Upper lobe of left lung (tissue), 6 donors: ENCODE data around the gene BAX. TPM values are rescaled to one million over a fixed set of nuclear protein-coding genes. Genes with fewer than 3 reads are reported as not detected.
"Not testable (repeated sequence)": the region's sequence is repeated elsewhere in the genome, so short reads cannot be mapped to it uniquely, and the experiment has no call there.

ENCODE experiments used
- ATAC-seq, 2 donors: fragments of 200-7000 bp; cut with Tn5 transposase; one replicate each; pipeline ENCODE4 v1.9.1; 2022; ENCODE audit warnings: mild to moderate bottlenecking in 2 of 2, moderate library complexity in 2 of 2; ENCODE audit not compliant: low FRiP score in 2 of 2
- DNase-seq, 2 donors: peaks; one replicate each; pipeline ENCODE4 v3.0.0-alpha.2; 2019 to 2020
- H3K27ac ChIP-seq, 4 donors: fragments of 200-600 bp; sonication (generic); one replicate each; pipeline ENCODE4 v1.5.1; 2016 to 2019
- H3K27me3 ChIP-seq, 4 donors: fragments of 200-600 bp; sonication (generic); one replicate each; pipeline ENCODE4 v1.5.1; 2017 to 2019
- H3K36me3 ChIP-seq, 4 donors: fragments of 200-600 bp; sonication (generic); one replicate each; pipeline ENCODE4 v1.5.1; 2016 to 2019
- H3K4me1 ChIP-seq, 4 donors: fragments of 200-600 bp; sonication (generic); one replicate each; pipeline ENCODE4 v1.5.1; 2018 to 2019
- H3K4me3 ChIP-seq, 4 donors: fragments of 200-600 bp; sonication (generic); one replicate each; pipeline ENCODE4 v1.5.1; 2017 to 2019; ENCODE audit warnings: mild to moderate bottlenecking in 2 of 4, moderate library complexity in 1 of 4
- H3K9me3 ChIP-seq, 4 donors: fragments of 200-600 bp; sonication (generic); one replicate each; pipeline ENCODE4 v1.5.1; 2018 to 2019
- EP300 ChIP-seq, 4 donors: sonication (generic); formaldehyde crosslinking; IDR thresholded peaks; one replicate each; pipeline ENCODE4 v1.5.1; 2017; ENCODE audit warnings: antibody characterized with exemption in 4 of 4, control low read depth in 2 of 4
- POLR2A ChIP-seq, 4 donors: fragments of 450-650 bp; IDR thresholded peaks; one replicate each; pipeline ENCODE4 v1.5.1; 2016 to 2017; ENCODE audit warnings: antibody characterized with exemption in 4 of 4, mild to moderate bottlenecking in 2 of 4
- POLR2AphosphoS5 ChIP-seq, 2 donors: sonication (generic); formaldehyde crosslinking; IDR thresholded peaks; one replicate each; pipeline ENCODE4 v1.5.1; 2017; ENCODE audit warnings: antibody characterized with exemption in 2 of 2
- WGBS, 2 donors: methylation state at CpG; one replicate each; pipeline ENCODE4 v1.1.5; 2017 to 2018; 5-methylcytosine and 5-hydroxymethylcytosine counted together
- total RNA-seq, 6 donors: library from RNA; depleted of rRNA in 4 of 6; stranded (reverse); fragments of >200 nt in 4 of 6; gene quantifications; one replicate each; pipeline versions ENCODE4 v1.1.0 to v1.2.1, GENCODE V29; 2016 to 2021
- TF ChIP-seq, protein P1 (sequence below), 6 experiments: fragments of 450-650 bp in 4 of 6; fragments of 200-600 bp in 2 of 6; sonication (generic) in 2 of 6; IDR thresholded peaks; one replicate each; pipeline ENCODE4 v1.5.1; 2016 to 2019; ENCODE audit warnings: antibody characterized with exemption in 6 of 6
- donor health status: DM: no; HTN: no; CAD: no; lungs with moderate emphysema.
- donor health status: DM: no; HTN: yes; CAD: no; lungs with severe emphysema.

Gene BAX
- total RNA-seq, 6 donors from 2014 or later, result 68.1 to 143 (median 112) TPM

DNA sequence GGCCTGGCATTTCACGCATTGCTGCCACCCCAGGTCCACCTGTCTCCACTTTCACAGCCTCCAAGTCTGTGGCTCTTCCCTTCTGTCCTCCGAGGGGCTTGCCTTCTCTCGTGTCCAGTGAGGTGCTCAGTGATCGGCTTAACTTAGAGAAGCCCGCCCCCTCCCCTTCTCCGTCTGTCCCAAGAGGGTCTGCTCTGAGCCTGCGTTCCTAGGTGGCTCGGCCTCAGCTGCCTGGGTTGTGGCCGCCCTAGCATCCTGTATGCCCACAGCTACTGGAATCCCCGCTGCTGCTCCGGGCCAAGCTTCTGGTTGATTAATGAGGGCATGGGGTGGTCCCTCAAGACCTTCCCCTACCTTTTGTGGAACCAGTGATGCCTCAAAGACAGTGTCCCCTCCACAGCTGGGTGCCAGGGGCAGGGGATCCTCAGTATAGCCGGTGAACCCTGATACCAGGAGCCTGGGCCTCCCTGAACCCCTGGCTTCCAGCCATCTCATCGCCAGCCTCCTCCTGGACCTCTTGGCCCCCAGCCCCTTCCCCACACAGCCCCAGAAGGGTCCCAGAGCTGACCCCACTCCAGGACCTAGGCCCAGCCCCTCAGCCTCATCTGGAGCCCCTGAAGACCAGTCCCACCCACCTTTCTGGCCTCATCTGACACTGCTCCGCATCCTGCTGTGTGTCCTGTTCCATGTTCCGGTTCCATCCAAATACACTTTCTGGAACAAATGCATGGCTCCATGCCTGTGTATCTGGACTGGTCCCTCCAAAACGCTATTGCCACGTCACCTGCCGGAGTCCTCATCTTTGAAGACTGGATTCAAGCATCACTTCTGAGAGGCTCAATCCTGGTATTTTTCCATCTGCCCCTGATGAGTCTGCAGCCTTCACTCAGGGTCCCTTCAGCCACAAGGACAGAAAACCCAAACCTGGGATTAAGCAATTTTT lies 31.9 kb upstream of the BAX start:
- Histone ChIP-seq H3K9me3 (no peaks in the 10 kb centered on the region), H3K36me3 (peaks cover 7 to 58% (median 46%) of the 10 kb centered on the region in 4 donors), H3K4me1 (peaks cover 0 to 13% (median 10%) of the 10 kb centered on the region in 4 donors), H3K4me3 (no peak overlapping the region), H3K27ac (no peak overlapping the region), H3K27me3 (no peaks in the 10 kb centered on the region)
- WGBS, 2 donors, result 90 to 97% methylated on average over 15 to 17 of the region's 18 CpGs
- TF ChIP-seq POLR2AphosphoS5 (IDR thresholded peaks at IDR 0.05) (no peak), EP300 (IDR thresholded peaks at IDR 0.05) (no peak)
- DNase-seq (no peak), ATAC-seq (no peak)

DNA sequence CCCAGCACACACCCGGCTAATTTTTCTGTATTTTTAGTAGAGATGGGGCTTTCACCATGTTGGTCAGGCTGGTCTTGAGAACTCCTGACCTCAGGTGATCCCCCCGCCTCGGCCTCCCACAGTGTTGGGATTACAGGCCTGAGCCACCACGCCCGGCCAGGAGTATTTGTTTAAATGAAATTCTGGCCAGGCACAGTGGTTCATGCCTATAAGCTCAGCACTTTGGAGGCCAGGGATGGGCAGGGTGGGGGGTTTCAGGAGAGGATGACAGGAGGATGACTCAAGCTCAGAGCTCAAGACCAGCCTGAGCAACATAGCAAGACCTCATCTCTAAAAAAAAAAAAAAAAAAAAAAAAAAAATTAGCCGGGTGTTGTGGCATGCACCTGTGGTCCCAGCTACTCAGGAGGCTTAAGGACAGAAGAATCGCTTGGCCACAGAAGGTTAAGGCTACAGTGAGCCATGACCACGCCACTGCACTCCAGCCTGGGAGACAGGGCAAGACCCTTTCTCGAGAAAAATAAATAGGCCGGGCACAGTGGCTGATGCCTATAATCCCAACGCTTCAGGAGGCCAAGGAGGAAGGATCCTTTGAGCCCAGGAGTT lies 29.3 kb upstream of the BAX start:
- peak in 1 of 2 donors; percentile 38 for ATAC-seq
- TF ChIP-seq, protein P1, sequence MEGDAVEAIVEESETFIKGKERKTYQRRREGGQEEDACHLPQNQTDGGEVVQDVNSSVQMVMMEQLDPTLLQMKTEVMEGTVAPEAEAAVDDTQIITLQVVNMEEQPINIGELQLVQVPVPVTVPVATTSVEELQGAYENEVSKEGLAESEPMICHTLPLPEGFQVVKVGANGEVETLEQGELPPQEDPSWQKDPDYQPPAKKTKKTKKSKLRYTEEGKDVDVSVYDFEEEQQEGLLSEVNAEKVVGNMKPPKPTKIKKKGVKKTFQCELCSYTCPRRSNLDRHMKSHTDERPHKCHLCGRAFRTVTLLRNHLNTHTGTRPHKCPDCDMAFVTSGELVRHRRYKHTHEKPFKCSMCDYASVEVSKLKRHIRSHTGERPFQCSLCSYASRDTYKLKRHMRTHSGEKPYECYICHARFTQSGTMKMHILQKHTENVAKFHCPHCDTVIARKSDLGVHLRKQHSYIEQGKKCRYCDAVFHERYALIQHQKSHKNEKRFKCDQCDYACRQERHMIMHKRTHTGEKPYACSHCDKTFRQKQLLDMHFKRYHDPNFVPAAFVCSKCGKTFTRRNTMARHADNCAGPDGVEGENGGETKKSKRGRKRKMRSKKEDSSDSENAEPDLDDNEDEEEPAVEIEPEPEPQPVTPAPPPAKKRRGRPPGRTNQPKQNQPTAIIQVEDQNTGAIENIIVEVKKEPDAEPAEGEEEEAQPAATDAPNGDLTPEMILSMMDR (IDR thresholded peaks at IDR 0.05), result no peak
- TF ChIP-seq POLR2AphosphoS5 (IDR thresholded peaks at IDR 0.05) (no peak), POLR2A (IDR thresholded peaks at IDR 0.05) (no peak), EP300 (IDR thresholded peaks at IDR 0.05) (no peak)
- H3K27ac ChIP-seq, result peak overlapping the region in 3 of 4 donors; percentile 53 to 73 (median 68)

DNA sequence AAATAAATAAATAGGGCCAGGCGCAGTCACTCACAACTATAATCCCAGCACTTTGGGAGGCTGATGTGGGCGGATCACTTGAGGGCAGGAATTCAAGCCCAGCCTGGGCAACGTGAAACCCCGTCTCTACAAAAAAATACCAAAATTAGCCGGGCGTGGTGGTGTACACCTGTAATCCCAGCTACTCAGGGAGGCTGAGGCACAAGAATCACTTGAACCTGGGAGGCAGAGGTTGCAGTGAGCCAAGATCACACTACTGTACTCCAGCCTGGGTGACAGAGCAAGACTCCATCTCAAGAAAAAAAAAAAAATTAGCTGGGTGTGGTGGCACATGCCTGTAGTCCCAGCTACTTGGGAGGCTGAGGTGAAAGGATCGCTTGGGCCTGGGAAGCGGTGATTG lies 28.8 kb upstream of the BAX start:
- ATAC-seq, DNase-seq, H3K27me3 ChIP-seq, H3K4me3 ChIP-seq, H3K9me3 ChIP-seq: not testable (repeated sequence)
- Histone ChIP-seq H3K27ac (peak overlapping the region in 3 of 4 donors; percentile 53 to 73 (median 68)), H3K4me1 (peaks cover 0 to 14% (median 11%) of the 10 kb centered on the region in 4 donors), H3K36me3 (peaks cover 4 to 28% (median 23%) of the 10 kb centered on the region in 4 donors)
- WGBS, 2 donors, result 82 to 85% methylated on average over 8 of the region's 8 CpGs

More for the DNA sequence above, 29.3 kb upstream of the BAX start:
- no peaks in the 10 kb centered on the region for H3K9me3 ChIP-seq
- H3K27me3 ChIP-seq, result no peaks in the 10 kb centered on the region
- no peak overlapping the region for H3K4me3 ChIP-seq
- 71 to 79% methylated on average over 7 to 11 of the region's 11 CpGs for WGBS, 2 donors
- peaks cover 0 to 14% (median 11%) of the 10 kb centered on the region in 4 donors for H3K4me1 ChIP-seq
- H3K36me3 ChIP-seq, result peaks cover 7 to 33% (median 26%) of the 10 kb centered on the region in 4 donors
- DNase-seq, result peak in 1 of 2 donors; percentile 43

DNA sequence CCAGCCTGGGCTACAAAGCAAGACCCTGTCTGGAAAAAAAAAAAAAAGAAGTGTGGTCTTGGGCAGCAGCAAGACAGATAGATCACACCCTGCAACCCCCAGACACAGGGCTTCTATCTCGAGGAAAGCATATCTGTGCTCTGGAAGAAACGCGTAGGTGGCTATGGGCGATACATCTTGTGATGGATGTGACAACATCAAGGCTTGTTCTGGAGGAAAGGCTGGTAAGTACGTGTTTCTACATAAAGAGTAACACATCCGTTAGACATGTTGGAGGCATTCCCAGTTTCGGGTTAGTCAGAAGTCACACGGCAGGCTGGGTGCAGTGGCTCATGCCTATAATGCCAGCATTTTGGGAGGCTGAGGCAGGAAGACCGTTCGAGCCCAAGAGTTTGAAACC lies 27.8 kb upstream of the BAX start:
- Histone ChIP-seq H3K4me3 (no peak overlapping the region), H3K9me3 (no peaks in the 10 kb centered on the region), H3K27ac (peak overlapping the region in 3 of 4 donors; percentile 66 to 73 (median 68)), H3K27me3 (no peaks in the 10 kb centered on the region), H3K4me1 (peaks cover 0 to 14% (median 11%) of the 10 kb centered on the region in 4 donors), H3K36me3 (peaks cover 0 to 17% (median 13%) of the 10 kb centered on the region in 4 donors)
- 6 to 23% methylated on average over 9 to 10 of the region's 10 CpGs for WGBS, 2 donors
- DNase-seq, result peak in 1 of 2 donors; percentile 90
- peak; percentile 78 to 84 for ATAC-seq
- TF ChIP-seq EP300 (IDR thresholded peaks at IDR 0.05) (peak in 1 of 4 donors; percentile 98), POLR2AphosphoS5 (IDR thresholded peaks at IDR 0.05) (peak; percentile 64 to 68), POLR2A (IDR thresholded peaks at IDR 0.05) (peak in 1 of 4 donors; percentile 69)
- TF ChIP-seq, protein P1 (IDR thresholded peaks at IDR 0.05), result no peak

DNA sequence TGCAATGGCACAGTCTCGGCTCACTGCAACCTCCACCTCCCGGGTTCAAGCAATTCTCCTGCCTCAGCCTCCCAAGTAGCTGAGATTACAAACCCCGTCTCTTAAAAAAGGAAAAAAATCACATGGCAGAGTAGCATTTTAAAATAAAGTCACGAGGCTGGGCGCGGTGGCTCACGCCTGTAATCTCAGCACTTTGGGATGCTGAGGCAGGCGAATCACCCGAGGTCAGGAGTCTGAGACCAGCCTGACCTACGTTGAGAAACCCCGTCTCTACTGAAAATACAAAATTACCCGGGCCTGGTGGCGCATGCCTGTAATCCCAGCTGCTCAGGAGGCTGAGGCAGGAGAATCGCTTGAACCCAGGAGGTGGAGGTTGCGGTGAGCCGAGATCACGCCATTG lies 27.0 kb upstream of the BAX start:
- H3K9me3 ChIP-seq, H3K36me3 ChIP-seq, ATAC-seq, H3K4me3 ChIP-seq, H3K27me3 ChIP-seq: not testable (repeated sequence)
- Histone ChIP-seq H3K27ac (peak overlapping the region in 3 of 4 donors; percentile 66 to 73 (median 68)), H3K4me1 (peaks cover 0 to 14% (median 11%) of the 10 kb centered on the region in 4 donors)
- 78 to 83% methylated on average over 17 of the region's 17 CpGs for WGBS, 2 donors
- peak in 1 of 4 donors; percentile 16 for TF ChIP-seq POLR2A (IDR thresholded peaks at IDR 0.05)
- peak in 1 of 2 donors; percentile 52 for DNase-seq
